HG03342 (cell line): ENCODE results near the gene RINL.

Experiments used
- ATAC-seq: cut with Tn5 transposase; IDR thresholded peaks from one replicate; pipeline ENCODE4 v1.9.1; 2021; ENCODE audit warnings: mild to moderate bottlenecking, moderate library complexity; ENCODE audit not compliant: unreplicated experiment

Gene RINL

GRCh38 chr19:38849860-38850435, 28.1 kb downstream of the RINL start, which contains the start of gene HNRNPL:
Gene HNRNPL (minus strand): TSS chr19:38849986. CDS start chr19:38849966, 20 bp downstream.
- peak; percentile 53 for ATAC-seq

GRCh38 chr19:38849147-38849859, 28.8 kb downstream of the RINL start:
- no peak for ATAC-seq

- ATAC-seq: no peak
Observed at GRCh38 chr19:38848299-38849146, 29.6 kb downstream of the RINL start.

GRCh38 chr19:38846097-38846496, 32.0 kb downstream of the RINL start:
- ATAC-seq: no peak

- no peak for ATAC-seq
Observed at GRCh38 chr19:38845374-38846024, 32.6 kb downstream of the RINL start.

- ATAC-seq: no peak
Observed at GRCh38 chr19:38844093-38844686, 33.9 kb downstream of the RINL start.

- no peak for ATAC-seq
Observed at GRCh38 chr19:38843175-38843758, 34.8 kb downstream of the RINL start.

- ATAC-seq: no peak
Observed at GRCh38 chr19:38842439-38843174, 35.5 kb downstream of the RINL start.

GRCh38 chr19:38841787-38842438, 36.2 kb downstream of the RINL start:
- no peak for ATAC-seq

GRCh38 chr19:38841180-38841766, 36.8 kb downstream of the RINL start:
- ATAC-seq: no peak

- no peak for ATAC-seq
Observed at GRCh38 chr19:38840583-38840968, 37.5 kb downstream of the RINL start.

- ATAC-seq: no peak
Observed at GRCh38 chr19:38839816-38840582, 38.1 kb downstream of the RINL start.

GRCh38 chr19:38838986-38839761, 38.9 kb downstream of the RINL start:
- no peak for ATAC-seq

- no peak for ATAC-seq
Observed at GRCh38 chr19:38838208-38838985, 39.7 kb downstream of the RINL start.

- ATAC-seq: no peak
Observed at GRCh38 chr19:38837656-38838121, 40.4 kb downstream of the RINL start.

- no peak for ATAC-seq
Observed at GRCh38 chr19:38836983-38837626, 41.0 kb downstream of the RINL start.
